ENCODE data around the gene SLC16A12. TPM values are rescaled to one million over a fixed set of nuclear protein-coding genes. Genes with fewer than 3 reads are reported as not detected.
A peak's percentile ranks its signal among the peaks of the same experiment; 100 is the strongest.

Gene SLC16A12
- polyA plus RNA-seq, 3 donors = 22.1 to 32.0 (median 30.7) TPM

- DNase-seq (ENCODE audit: extremely low read depth in 1 of 11, low read depth in 9 of 11, low spot score in 4 of 11) = no peak
Observed at GRCh38 chr10:89479771-89480446, 55.5 kb downstream of the SLC16A12 start.

GRCh38 chr10:89478739-89479654 lies 56.4 kb downstream of the SLC16A12 start:
- no peak for DNase-seq (ENCODE audit: extremely low read depth in 1 of 11, low read depth in 9 of 11, low spot score in 4 of 11)

GRCh38 chr10:89478085-89478738 lies 57.2 kb downstream of the SLC16A12 start:
- no peak for DNase-seq (ENCODE audit: extremely low read depth in 1 of 11, low read depth in 9 of 11, low spot score in 4 of 11)

- DNase-seq (ENCODE audit: extremely low read depth in 1 of 11, low read depth in 9 of 11, low spot score in 4 of 11) = no peak
Observed at GRCh38 chr10:89476150-89476549, 59.2 kb downstream of the SLC16A12 start.

GRCh38 chr10:89475591-89475998 lies 59.8 kb downstream of the SLC16A12 start:
- no peak for DNase-seq (ENCODE audit: extremely low read depth in 1 of 11, low read depth in 9 of 11, low spot score in 4 of 11)

- peak in 1 of 11 donors; percentile 19 for DNase-seq (ENCODE audit: extremely low read depth in 1 of 11, low read depth in 9 of 11, low spot score in 4 of 11)
Observed at GRCh38 chr10:89475125-89475524, 60.3 kb downstream of the SLC16A12 start.

GRCh38 chr10:89474452-89474851 lies 60.9 kb downstream of the SLC16A12 start:
- no peak for DNase-seq (ENCODE audit: extremely low read depth in 1 of 11, low read depth in 9 of 11, low spot score in 4 of 11)

GRCh38 chr10:89471110-89471809 lies 64.1 kb downstream of the SLC16A12 start:
- no peak for DNase-seq (ENCODE audit: extremely low read depth in 1 of 11, low read depth in 9 of 11, low spot score in 4 of 11)

- no peak for DNase-seq (ENCODE audit: extremely low read depth in 1 of 11, low read depth in 9 of 11, low spot score in 4 of 11)
Observed at GRCh38 chr10:89470628-89471027, 64.8 kb downstream of the SLC16A12 start.

GRCh38 chr10:89469517-89469916 lies 65.9 kb downstream of the SLC16A12 start:
- no peak for DNase-seq (ENCODE audit: extremely low read depth in 1 of 11, low read depth in 9 of 11, low spot score in 4 of 11)

- no peak for DNase-seq (ENCODE audit: extremely low read depth in 1 of 11, low read depth in 9 of 11, low spot score in 4 of 11)
Observed at GRCh38 chr10:89468191-89468965, 67.0 kb downstream of the SLC16A12 start.

GRCh38 chr10:89466599-89467035 lies 68.8 kb downstream of the SLC16A12 start:
- no peak for DNase-seq (ENCODE audit: extremely low read depth in 1 of 11, low read depth in 9 of 11, low spot score in 4 of 11)

GRCh38 chr10:89465196-89465595 lies 70.2 kb downstream of the SLC16A12 start:
- no peak for DNase-seq (ENCODE audit: extremely low read depth in 1 of 11, low read depth in 9 of 11, low spot score in 4 of 11)

GRCh38 chr10:89463846-89464537 lies 71.4 kb downstream of the SLC16A12 start:
- no peak for DNase-seq (ENCODE audit: extremely low read depth in 1 of 11, low read depth in 9 of 11, low spot score in 4 of 11)

GRCh38 chr10:89458784-89459183 lies 76.6 kb downstream of the SLC16A12 start:
- DNase-seq (ENCODE audit: extremely low read depth in 1 of 11, low read depth in 9 of 11, low spot score in 4 of 11) = no peak

- no peak for DNase-seq (ENCODE audit: extremely low read depth in 1 of 11, low read depth in 9 of 11, low spot score in 4 of 11)
Observed at GRCh38 chr10:89458291-89458690, 77.1 kb downstream of the SLC16A12 start.

GRCh38 chr10:89454561-89455347 lies 80.6 kb downstream of the SLC16A12 start:
- no peak for DNase-seq (ENCODE audit: extremely low read depth in 1 of 11, low read depth in 9 of 11, low spot score in 4 of 11)
